ENCODE measurements around the gene TTC36. TPM values are rescaled to one million over a fixed set of nuclear protein-coding genes. Genes with fewer than 3 reads are reported as not detected.

Gene TTC36
- total and polyA plus RNA-seq, 9 of the 15 experiments (the other 6 are each of a cell fraction or from before 2014, with no cell fraction given) = 0.22 to 0.23 TPM; not detected in 7

DNA sequence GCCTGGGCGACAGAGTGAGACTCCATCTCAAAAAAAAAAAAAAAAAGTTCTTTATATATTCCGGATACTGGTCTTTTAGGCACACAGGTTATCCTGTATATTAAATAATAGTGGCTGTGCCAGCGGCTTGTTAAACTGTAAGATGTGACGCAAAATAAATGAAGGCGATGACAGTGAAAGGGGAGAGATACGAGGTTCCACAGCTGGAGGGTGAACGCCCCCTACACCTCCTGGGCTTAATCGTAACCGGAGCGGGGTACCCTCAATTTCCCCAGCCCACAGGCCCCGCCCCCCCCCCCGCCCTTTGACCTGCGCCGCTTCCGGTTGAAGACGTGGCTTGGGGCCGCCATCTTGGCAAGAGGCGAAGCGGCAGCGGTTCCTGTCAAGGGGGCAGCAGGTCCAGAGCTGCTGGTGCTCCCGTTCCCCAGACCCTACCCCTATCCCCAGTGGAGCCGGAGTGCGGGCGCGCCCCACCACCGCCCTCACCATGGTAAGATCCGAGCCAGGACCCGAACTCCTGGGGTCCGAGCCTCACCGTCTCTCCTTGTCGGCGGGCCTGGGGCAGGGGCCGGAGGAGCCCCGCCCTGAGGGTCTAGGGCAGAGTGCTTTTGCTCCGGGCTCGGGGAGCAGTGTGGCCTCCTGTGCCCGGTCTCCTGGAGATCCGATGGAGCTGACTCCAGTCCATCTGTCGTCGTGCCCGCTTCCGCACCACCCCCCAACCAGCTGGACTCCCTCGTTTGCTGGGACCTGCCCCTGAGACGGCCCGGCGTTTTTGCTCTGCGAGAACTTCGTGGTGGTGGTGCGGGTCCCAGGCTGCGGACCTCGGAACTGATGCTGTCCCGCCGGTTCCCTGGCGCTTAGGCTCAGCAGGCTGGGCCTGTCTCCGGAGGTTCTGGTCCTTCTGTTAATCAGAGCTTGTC lies 45.0 kb downstream of the TTC36 start, which contains the start of gene ARCN1 (continued):
- TF ChIP-seq, protein P1, sequence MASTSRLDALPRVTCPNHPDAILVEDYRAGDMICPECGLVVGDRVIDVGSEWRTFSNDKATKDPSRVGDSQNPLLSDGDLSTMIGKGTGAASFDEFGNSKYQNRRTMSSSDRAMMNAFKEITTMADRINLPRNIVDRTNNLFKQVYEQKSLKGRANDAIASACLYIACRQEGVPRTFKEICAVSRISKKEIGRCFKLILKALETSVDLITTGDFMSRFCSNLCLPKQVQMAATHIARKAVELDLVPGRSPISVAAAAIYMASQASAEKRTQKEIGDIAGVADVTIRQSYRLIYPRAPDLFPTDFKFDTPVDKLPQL (IDR thresholded peaks at IDR 0.05; ENCODE audit: extremely low read depth, insufficient read length) = no peak
- TF ChIP-seq OTX1 (CRISPR knock-in tag; IDR thresholded peaks at IDR 0.05) (no peak), PHB2 (IDR thresholded peaks at IDR 0.05; ENCODE audit: low read depth) (no peak), SMAD1 (IDR thresholded peaks at IDR 0.05; ENCODE audit: low read depth, low read length, partially characterized antibody) (peak; percentile 63), MAFK (IDR thresholded peaks at IDR 0.05; ENCODE audit: low read length) (no peak), ZBTB1 (CRISPR knock-in tag; IDR thresholded peaks at IDR 0.05; ENCODE audit: borderline replicate concordance, low read depth) (peak; percentile 73; the same call in 1 of the 2 replicates), ZNF785 (CRISPR knock-in tag; IDR thresholded peaks at IDR 0.05) (no peak), DIDO1 (tag; IDR thresholded peaks at IDR 0.05; ENCODE audit: low read depth) (no peak), TAF15 (IDR thresholded peaks at IDR 0.05; ENCODE audit: low read depth, low read length) (no peak), EP400 (IDR thresholded peaks at IDR 0.05) (peak; percentile 96), ZNF436 (CRISPR knock-in tag; IDR thresholded peaks at IDR 0.05) (no peak), NUFIP1 (IDR thresholded peaks at IDR 0.05; ENCODE audit: partially characterized antibody) (no peak), SP1 (CRISPR knock-in tag; IDR thresholded peaks at IDR 0.05) (peak; percentile 76; the same call in 1 of the 2 replicates), E2F3 (CRISPR knock-in tag; IDR thresholded peaks at IDR 0.05) (no peak), ZFPM2 (CRISPR knock-in tag; IDR thresholded peaks at IDR 0.05) (no peak)
- TF ChIP-seq, protein P2, sequence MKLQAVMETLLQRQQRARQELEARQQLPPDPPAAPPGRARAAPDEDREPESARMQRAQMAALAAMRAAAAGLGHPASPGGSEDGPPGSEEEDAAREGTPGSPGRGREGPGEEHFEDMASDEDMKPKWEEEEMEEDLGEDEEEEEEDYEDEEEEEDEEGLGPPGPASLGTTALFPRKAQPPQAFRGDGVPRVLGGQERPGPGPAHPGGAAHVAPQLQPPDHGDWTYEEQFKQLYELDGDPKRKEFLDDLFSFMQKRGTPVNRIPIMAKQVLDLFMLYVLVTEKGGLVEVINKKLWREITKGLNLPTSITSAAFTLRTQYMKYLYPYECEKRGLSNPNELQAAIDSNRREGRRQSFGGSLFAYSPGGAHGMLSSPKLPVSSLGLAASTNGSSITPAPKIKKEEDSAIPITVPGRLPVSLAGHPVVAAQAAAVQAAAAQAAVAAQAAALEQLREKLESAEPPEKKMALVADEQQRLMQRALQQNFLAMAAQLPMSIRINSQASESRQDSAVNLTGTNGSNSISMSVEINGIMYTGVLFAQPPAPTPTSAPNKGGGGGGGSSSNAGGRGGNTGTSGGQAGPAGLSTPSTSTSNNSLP (IDR thresholded peaks at IDR 0.05; ENCODE audit: borderline replicate concordance, low read depth, low read length) = no peak
- TF ChIP-seq, protein P3, sequence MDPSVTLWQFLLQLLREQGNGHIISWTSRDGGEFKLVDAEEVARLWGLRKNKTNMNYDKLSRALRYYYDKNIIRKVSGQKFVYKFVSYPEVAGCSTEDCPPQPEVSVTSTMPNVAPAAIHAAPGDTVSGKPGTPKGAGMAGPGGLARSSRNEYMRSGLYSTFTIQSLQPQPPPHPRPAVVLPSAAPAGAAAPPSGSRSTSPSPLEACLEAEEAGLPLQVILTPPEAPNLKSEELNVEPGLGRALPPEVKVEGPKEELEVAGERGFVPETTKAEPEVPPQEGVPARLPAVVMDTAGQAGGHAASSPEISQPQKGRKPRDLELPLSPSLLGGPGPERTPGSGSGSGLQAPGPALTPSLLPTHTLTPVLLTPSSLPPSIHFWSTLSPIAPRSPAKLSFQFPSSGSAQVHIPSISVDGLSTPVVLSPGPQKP (CRISPR knock-in tag; IDR thresholded peaks at IDR 0.05) = no peak
- TF ChIP-seq, protein P4, sequence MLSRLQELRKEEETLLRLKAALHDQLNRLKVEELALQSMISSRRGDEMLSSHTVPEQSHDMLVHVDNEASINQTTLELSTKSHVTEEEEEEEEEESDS (CRISPR knock-in tag; IDR thresholded peaks at IDR 0.05) = no peak
- TF ChIP-seq, protein P5, sequence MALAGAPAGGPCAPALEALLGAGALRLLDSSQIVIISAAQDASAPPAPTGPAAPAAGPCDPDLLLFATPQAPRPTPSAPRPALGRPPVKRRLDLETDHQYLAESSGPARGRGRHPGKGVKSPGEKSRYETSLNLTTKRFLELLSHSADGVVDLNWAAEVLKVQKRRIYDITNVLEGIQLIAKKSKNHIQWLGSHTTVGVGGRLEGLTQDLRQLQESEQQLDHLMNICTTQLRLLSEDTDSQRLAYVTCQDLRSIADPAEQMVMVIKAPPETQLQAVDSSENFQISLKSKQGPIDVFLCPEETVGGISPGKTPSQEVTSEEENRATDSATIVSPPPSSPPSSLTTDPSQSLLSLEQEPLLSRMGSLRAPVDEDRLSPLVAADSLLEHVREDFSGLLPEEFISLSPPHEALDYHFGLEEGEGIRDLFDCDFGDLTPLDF (CRISPR knock-in tag; IDR thresholded peaks at IDR 0.05) = peak; percentile 58; the same call in 1 of the 2 replicates
- TF ChIP-seq, protein P6, sequence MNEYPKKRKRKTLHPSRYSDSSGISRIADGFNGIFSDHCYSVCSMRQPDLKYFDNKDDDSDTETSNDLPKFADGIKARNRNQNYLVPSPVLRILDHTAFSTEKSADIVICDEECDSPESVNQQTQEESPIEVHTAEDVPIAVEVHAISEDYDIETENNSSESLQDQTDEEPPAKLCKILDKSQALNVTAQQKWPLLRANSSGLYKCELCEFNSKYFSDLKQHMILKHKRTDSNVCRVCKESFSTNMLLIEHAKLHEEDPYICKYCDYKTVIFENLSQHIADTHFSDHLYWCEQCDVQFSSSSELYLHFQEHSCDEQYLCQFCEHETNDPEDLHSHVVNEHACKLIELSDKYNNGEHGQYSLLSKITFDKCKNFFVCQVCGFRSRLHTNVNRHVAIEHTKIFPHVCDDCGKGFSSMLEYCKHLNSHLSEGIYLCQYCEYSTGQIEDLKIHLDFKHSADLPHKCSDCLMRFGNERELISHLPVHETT (CRISPR knock-in tag; conservative IDR thresholded peaks at IDR 0.05 in 1 of 2, IDR thresholded peaks at IDR 0.05 in 1 of 2) = 0 out of 4 replicates have a peak, but pooled peaks of 1 of the 2 experiments have one; percentile 2
